ENCODE data around the gene ACAA1. TPM values are rescaled to one million over a fixed set of nuclear protein-coding genes. Genes with fewer than 3 reads are reported as not detected.

The ACAA1 gene
- total RNA-seq, 4 donors from 2014 or later, result 123 to 278 (median 204) TPM

DNA sequence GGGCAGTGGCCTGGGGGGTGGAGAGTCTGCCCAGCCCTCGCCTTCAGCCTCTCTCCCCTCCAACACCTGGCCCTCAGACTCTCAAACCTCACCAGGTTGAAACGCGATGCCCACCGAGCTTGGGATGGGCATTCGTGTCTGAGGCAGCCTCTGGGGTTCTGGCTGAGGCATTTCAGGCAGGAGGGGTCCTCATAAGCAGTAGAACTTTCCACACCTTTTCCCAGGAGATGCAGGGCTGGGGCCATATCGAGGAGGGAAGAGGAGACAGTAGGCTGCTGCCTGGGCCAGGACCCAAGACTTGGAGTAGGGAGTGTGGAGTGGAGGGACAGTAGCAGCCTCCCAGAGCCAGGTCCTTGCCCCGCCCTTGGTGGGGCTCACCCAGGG, 24.6 kb downstream of the ACAA1 start:
- in situ Hi-C loops (cut with MboI; ENCODE audit: low pct_ligation_motif_present in 1 of 4, low pct_unique_long_range_greater_than_20kb in 1 of 4, low sequenced_read_pairs in 3 of 4) (loop anchor here in 1 of 4 donors (25.0 kb wide), 1 partner anchor 375 kb away; the partner anchor contains the start of gene EXOG), intact Hi-C loops (cut with DNase I; ENCODE audit: low total_unique reads) (no loop called here)
- WGBS, 2 donors (ENCODE audit: low coverage in 1 of 2), result 88% methylated on average over 6 of the region's 7 CpGs; no CpG with 5 or more reads in 1 of the 2 donors
- Histone ChIP-seq H3K9me3 (no peaks in the 10 kb centered on the region), H3K27me3 (no peaks in the 10 kb centered on the region), H3K4me1 (no peaks in the 10 kb centered on the region), H3K27ac (no peak overlapping the region), H3K4me3 (no peak overlapping the region), H3K36me3 (no peaks in the 10 kb centered on the region)
- TF ChIP-seq, protein P1, sequence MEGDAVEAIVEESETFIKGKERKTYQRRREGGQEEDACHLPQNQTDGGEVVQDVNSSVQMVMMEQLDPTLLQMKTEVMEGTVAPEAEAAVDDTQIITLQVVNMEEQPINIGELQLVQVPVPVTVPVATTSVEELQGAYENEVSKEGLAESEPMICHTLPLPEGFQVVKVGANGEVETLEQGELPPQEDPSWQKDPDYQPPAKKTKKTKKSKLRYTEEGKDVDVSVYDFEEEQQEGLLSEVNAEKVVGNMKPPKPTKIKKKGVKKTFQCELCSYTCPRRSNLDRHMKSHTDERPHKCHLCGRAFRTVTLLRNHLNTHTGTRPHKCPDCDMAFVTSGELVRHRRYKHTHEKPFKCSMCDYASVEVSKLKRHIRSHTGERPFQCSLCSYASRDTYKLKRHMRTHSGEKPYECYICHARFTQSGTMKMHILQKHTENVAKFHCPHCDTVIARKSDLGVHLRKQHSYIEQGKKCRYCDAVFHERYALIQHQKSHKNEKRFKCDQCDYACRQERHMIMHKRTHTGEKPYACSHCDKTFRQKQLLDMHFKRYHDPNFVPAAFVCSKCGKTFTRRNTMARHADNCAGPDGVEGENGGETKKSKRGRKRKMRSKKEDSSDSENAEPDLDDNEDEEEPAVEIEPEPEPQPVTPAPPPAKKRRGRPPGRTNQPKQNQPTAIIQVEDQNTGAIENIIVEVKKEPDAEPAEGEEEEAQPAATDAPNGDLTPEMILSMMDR (IDR thresholded peaks at IDR 0.05), result no peak
- TF ChIP-seq POLR2A (IDR thresholded peaks at IDR 0.05) (no peak), EP300 (IDR thresholded peaks at IDR 0.05; ENCODE audit: low read depth) (no peak), POLR2AphosphoS5 (IDR thresholded peaks at IDR 0.05) (no peak)
- no peak for DNase-seq

DNA sequence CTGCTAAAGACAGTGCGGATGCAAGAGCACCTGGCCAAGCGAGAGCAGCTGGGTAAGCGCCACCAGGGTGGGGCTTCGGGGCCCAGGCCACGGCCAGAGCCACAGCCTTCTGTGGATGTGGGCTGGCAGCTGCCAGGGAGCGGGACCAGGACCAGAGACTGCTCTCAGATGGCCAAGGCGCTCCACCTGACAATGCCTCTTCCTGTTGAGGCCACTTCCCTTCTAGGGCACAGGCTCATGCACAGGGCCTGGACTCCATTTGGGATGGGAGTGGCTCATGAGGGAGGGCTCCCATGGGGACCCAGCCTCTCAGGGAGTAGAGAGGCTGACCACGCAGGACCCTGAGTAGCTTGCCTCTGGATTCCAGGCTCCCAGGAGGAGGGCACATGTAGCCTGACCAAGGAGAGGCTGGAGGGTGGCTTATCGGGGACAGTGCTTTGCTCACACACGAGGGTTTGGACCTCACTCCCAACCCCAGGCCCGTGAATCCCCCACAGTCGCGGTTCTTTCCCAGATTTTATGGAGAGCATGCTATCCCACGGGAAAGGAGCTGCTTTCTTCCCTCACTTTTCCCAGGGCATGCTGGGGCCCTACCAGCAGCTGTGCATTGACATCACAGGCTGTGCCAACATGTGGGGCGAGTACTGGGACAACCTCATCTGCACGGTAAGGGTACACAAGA, 25.1 kb downstream of the ACAA1 start:
- DNase-seq, result no peak
- Histone ChIP-seq H3K4me1 (no peaks in the 10 kb centered on the region), H3K9me3 (no peaks in the 10 kb centered on the region), H3K4me3 (no peak overlapping the region), H3K36me3 (no peaks in the 10 kb centered on the region), H3K27ac (no peak overlapping the region), H3K27me3 (no peaks in the 10 kb centered on the region)
- intact Hi-C loops (cut with DNase I; ENCODE audit: low total_unique reads) (no loop called here), in situ Hi-C loops (cut with MboI; ENCODE audit: low pct_ligation_motif_present in 1 of 4, low pct_unique_long_range_greater_than_20kb in 1 of 4, low sequenced_read_pairs in 3 of 4) (loop anchor here in 1 of 4 donors (25.0 kb wide), 1 partner anchor 375 kb away; the partner anchor contains the start of gene EXOG)
- 79% methylated on average over 15 of the region's 16 CpGs; no CpG with 5 or more reads in 1 of the 2 donors for WGBS, 2 donors (ENCODE audit: low coverage in 1 of 2)
- TF ChIP-seq POLR2AphosphoS5 (IDR thresholded peaks at IDR 0.05) (no peak), POLR2A (IDR thresholded peaks at IDR 0.05) (no peak)
- TF ChIP-seq, protein P1 (IDR thresholded peaks at IDR 0.05), result no peak

DNA sequence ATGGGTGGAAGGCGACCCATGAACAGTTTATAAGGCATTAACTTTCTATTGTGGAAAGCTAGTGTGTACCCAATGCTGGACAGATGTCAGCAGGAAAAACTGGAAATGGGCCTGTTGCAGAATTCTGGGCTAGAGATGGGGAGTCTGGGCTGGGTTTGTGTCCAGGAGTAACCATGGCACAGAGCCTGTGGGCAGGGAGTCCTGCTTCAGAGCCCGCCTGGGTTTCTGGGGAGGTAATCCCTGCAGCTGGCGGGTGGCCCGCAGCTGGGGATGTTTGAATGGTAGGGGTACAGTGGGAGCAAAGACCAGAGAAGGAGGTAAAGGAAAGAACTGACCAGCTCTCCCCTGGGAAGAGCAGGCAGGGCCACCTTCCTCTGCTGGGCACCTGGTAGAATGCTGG, 25.7 kb downstream of the ACAA1 start:
- no peaks in the 10 kb centered on the region for H3K4me1 ChIP-seq
- no peaks in the 10 kb centered on the region for H3K36me3 ChIP-seq
- 94 to 100% methylated on average over 1 to 4 of the region's 4 CpGs for WGBS, 2 donors (ENCODE audit: low coverage in 1 of 2)
- DNase-seq, result no peak
- H3K27ac ChIP-seq, result no peak overlapping the region
- intact Hi-C loops (cut with DNase I; ENCODE audit: low total_unique reads), result no loop called here
- H3K4me3 ChIP-seq, result no peak overlapping the region
- no peaks in the 10 kb centered on the region for H3K27me3 ChIP-seq
- H3K9me3 ChIP-seq, result no peaks in the 10 kb centered on the region
- TF ChIP-seq, protein P1 (IDR thresholded peaks at IDR 0.05), result no peak
- in situ Hi-C loops (cut with MboI; ENCODE audit: low pct_ligation_motif_present in 1 of 4, low pct_unique_long_range_greater_than_20kb in 1 of 4, low sequenced_read_pairs in 3 of 4), result loop anchor here in 1 of 4 donors (25.0 kb wide), 1 partner anchor 376 kb away; the partner anchor contains the start of gene EXOG

DNA sequence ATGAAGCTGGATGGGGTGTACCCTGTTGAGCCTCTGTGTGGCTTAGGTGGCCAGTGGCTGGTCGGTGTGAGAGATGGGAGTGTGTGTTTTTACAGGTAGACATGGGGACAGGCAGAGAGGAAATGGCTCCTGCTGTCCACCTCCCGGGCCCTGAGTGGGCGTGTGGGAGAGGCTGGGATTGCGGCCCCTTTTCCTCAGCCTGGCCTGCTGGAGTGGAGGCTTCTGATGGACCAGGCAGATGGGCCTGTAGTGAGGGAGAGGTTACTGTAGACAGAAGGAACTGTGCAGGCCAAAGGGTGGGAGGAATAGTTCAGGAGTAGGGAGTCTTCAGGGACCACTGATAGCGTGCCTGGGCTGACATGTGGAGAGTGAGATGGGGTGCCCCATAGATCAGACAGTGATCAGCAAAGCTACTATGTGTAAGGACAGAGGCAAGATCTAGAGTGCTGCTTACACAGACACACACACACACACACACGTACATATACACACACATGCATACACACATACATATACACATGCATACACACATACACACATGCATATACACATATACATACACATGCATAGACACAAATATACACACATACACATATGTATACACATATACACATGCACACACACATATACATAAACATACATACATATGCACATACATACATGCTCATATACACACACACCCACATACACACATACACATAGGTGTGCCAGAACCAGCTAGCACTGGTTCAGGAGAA, 26.4 kb downstream of the ACAA1 start:
- intact Hi-C loops (cut with DNase I; ENCODE audit: low total_unique reads), result no loop called here
- in situ Hi-C loops (cut with MboI; ENCODE audit: low pct_ligation_motif_present in 1 of 4, low pct_unique_long_range_greater_than_20kb in 1 of 4, low sequenced_read_pairs in 3 of 4), result loop anchor here in 1 of 4 donors (25.0 kb wide), 1 partner anchor 377 kb away; the partner anchor contains the start of gene EXOG
- DNase-seq, result no peak

More for the DNA sequence above, 26.4 kb downstream of the ACAA1 start:
- no peaks in the 10 kb centered on the region for H3K4me1 ChIP-seq
- H3K36me3 ChIP-seq, result no peaks in the 10 kb centered on the region
- no peak overlapping the region for H3K4me3 ChIP-seq
- peaks cover 2 to 4% of the 10 kb centered on the region in 2 donors for H3K9me3 ChIP-seq
- H3K27me3 ChIP-seq, result no peaks in the 10 kb centered on the region
- 92% methylated on average over 6 of the region's 6 CpGs; no CpG with 5 or more reads in 1 of the 2 donors for WGBS, 2 donors (ENCODE audit: low coverage in 1 of 2)
- TF ChIP-seq POLR2A (IDR thresholded peaks at IDR 0.05) (no peak), POLR2AphosphoS5 (IDR thresholded peaks at IDR 0.05) (no peak)
- no peak overlapping the region for H3K27ac ChIP-seq

All from transverse colon (tissue), 4 donors.